ENCODE data around the gene PGA3.
"Not testable (repeated sequence)": the region's sequence is repeated elsewhere in the genome, so short reads cannot be mapped to it uniquely, and the experiment has no call there.

Gene PGA3

DNA sequence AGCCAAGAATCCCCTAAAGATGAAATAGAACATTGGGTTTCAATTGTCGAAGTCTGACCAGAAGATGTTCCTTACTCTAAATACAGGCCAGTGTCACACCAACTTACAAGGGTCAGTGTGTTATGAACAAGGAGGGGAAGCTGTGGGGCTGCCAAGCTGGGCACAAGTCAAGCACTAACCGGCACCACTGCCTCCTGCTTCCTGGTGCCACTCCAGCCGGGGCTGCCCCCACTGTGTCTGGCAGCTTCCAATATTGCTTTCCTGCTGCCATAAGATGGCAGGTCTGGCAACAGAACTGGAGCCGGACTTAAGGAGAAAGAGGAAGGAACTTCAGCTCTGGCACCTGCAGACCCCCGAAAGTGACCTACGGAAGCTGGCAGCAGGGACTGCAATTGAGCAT is 28.4 kb upstream of the PGA3 start:
- Histone ChIP-seq H3K27me3 (ENCODE audit: insufficient read depth, low read depth, severe bottlenecking) (no peaks in the 10 kb centered on the region), H3K36me3 (no peaks in the 10 kb centered on the region), H3K9me3 (ENCODE audit: severe bottlenecking) (no peaks in the 10 kb centered on the region), H3K4me3 (ENCODE audit: low read depth, low read length) (no peak overlapping the region), H3K27ac (no peak overlapping the region)
- DNase-seq = no peak
- TF ChIP-seq, protein P1, sequence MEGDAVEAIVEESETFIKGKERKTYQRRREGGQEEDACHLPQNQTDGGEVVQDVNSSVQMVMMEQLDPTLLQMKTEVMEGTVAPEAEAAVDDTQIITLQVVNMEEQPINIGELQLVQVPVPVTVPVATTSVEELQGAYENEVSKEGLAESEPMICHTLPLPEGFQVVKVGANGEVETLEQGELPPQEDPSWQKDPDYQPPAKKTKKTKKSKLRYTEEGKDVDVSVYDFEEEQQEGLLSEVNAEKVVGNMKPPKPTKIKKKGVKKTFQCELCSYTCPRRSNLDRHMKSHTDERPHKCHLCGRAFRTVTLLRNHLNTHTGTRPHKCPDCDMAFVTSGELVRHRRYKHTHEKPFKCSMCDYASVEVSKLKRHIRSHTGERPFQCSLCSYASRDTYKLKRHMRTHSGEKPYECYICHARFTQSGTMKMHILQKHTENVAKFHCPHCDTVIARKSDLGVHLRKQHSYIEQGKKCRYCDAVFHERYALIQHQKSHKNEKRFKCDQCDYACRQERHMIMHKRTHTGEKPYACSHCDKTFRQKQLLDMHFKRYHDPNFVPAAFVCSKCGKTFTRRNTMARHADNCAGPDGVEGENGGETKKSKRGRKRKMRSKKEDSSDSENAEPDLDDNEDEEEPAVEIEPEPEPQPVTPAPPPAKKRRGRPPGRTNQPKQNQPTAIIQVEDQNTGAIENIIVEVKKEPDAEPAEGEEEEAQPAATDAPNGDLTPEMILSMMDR (IDR thresholded peaks at IDR 0.05; ENCODE audit: low read depth, low read length) = no peak

- DNase-seq = no peak
- no peaks in the 10 kb centered on the region for H3K9me3 ChIP-seq (ENCODE audit: severe bottlenecking)
- H3K27me3 ChIP-seq (ENCODE audit: insufficient read depth, low read depth, severe bottlenecking) = no peaks in the 10 kb centered on the region
- H3K36me3 ChIP-seq = no peaks in the 10 kb centered on the region
- TF ChIP-seq, protein P1 (IDR thresholded peaks at IDR 0.05; ENCODE audit: low read depth, low read length) = no peak
- H3K4me3 ChIP-seq (ENCODE audit: low read depth, low read length) = no peak overlapping the region
- no peak overlapping the region for H3K27ac ChIP-seq
These were observed 26.9 kb upstream of the PGA3 start for GRCh38 chr11:61176446-61176845.

GRCh38 chr11:61180205-61180604 is 23.1 kb upstream of the PGA3 start:
- not testable (repeated sequence) for H3K27ac ChIP-seq; H3K4me3 ChIP-seq (ENCODE audit: low read depth, low read length); DNase-seq; H3K27me3 ChIP-seq (ENCODE audit: insufficient read depth, low read depth, severe bottlenecking); H3K36me3 ChIP-seq; H3K9me3 ChIP-seq (ENCODE audit: severe bottlenecking)

GRCh38 chr11:61181489-61181888 is 21.8 kb upstream of the PGA3 start:
- no peaks in the 10 kb centered on the region for H3K27me3 ChIP-seq (ENCODE audit: insufficient read depth, low read depth, severe bottlenecking)
- H3K36me3 ChIP-seq = no peaks in the 10 kb centered on the region
- no peak for DNase-seq
- no peak overlapping the region for H3K27ac ChIP-seq
- H3K4me3 ChIP-seq (ENCODE audit: low read depth, low read length) = no peak overlapping the region
- TF ChIP-seq, protein P1 (IDR thresholded peaks at IDR 0.05; ENCODE audit: low read depth, low read length) = no peak
- no peaks in the 10 kb centered on the region for H3K9me3 ChIP-seq (ENCODE audit: severe bottlenecking)

GRCh38 chr11:61183645-61184044 is 19.7 kb upstream of the PGA3 start:
- TF ChIP-seq, protein P1 (IDR thresholded peaks at IDR 0.05; ENCODE audit: low read depth, low read length) = no peak
- no peaks in the 10 kb centered on the region for H3K9me3 ChIP-seq (ENCODE audit: severe bottlenecking)
- H3K27me3 ChIP-seq (ENCODE audit: insufficient read depth, low read depth, severe bottlenecking) = no peaks in the 10 kb centered on the region
- no peaks in the 10 kb centered on the region for H3K36me3 ChIP-seq
- H3K4me3 ChIP-seq (ENCODE audit: low read depth, low read length) = no peak overlapping the region
- no peak for DNase-seq
- H3K27ac ChIP-seq = no peak overlapping the region

DNA sequence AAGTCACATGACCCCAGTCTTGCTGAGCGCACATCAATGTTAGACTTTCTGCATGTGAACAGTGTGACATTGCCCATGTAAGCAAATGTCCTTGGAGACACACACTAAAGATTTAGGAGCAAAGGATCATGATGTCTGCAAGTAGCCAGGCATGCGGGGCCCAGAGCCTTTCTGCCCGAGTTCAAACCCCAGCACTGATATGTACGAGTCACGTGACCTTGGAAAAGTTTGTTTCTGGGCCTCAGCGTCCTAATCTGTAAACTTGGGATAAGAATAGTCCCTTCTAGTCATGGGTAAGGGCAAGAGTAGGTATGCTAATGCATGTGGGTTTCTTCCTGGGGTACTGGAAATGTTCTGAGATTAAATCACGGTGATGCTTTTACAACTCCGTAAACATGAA is 16.8 kb upstream of the PGA3 start:
- TF ChIP-seq, protein P1 (IDR thresholded peaks at IDR 0.05; ENCODE audit: low read depth, low read length) = no peak
- Histone ChIP-seq H3K27me3 (ENCODE audit: insufficient read depth, low read depth, severe bottlenecking) (no peaks in the 10 kb centered on the region), H3K4me3 (ENCODE audit: low read depth, low read length) (no peak overlapping the region), H3K36me3 (no peaks in the 10 kb centered on the region), H3K9me3 (ENCODE audit: severe bottlenecking) (no peaks in the 10 kb centered on the region), H3K27ac (no peak overlapping the region)
- no peak for DNase-seq
